HEK293T (cell line): ENCODE measurements around the gene SKAP1.

ENCODE experiments used
- ARNT ChIP-seq: fragments of 450-650 bp; IDR thresholded peaks from 2 replicates; pipeline ENCODE4 v1.6.1; 2017; ENCODE audit warnings: mild to moderate bottlenecking
- BHLHE40 ChIP-seq: fragments of 450-650 bp; IDR thresholded peaks from 2 replicates; pipeline ENCODE4 v1.6.1; 2016; ENCODE audit warnings: mild to moderate bottlenecking, moderate library complexity, borderline replicate concordance
- FOXA1 ChIP-seq: fragments of 450-650 bp; IDR thresholded peaks from 2 replicates; pipeline ENCODE4 v1.6.1; 2016; ENCODE audit warnings: mild to moderate bottlenecking
- FOXK2 ChIP-seq: fragments of 450-650 bp; IDR thresholded peaks from 2 replicates; pipeline ENCODE4 v1.6.1; 2016; ENCODE audit warnings: mild to moderate bottlenecking
- L3MBTL2 ChIP-seq: fragments of 450-650 bp; conservative IDR thresholded peaks from 2 replicates; pipeline ENCODE4 v1.6.1; 2016; ENCODE audit warnings: mild to moderate bottlenecking
- NFRKB ChIP-seq: fragments of 450-650 bp; IDR thresholded peaks from 2 replicates; pipeline ENCODE4 v1.6.1; 2016; ENCODE audit warnings: mild to moderate bottlenecking, moderate library complexity
- SP1 ChIP-seq: fragments of 450-650 bp; IDR thresholded peaks from 2 replicates; pipeline ENCODE4 v1.6.1; 2017
- SUZ12 ChIP-seq: fragments of 450-650 bp; IDR thresholded peaks from 2 replicates; pipeline ENCODE4 v1.6.1; 2016; ENCODE audit warnings: mild to moderate bottlenecking
- TARDBP ChIP-seq: fragments of 450-650 bp; IDR thresholded peaks from 2 replicates; pipeline ENCODE4 v1.6.1; 2016

DNA sequence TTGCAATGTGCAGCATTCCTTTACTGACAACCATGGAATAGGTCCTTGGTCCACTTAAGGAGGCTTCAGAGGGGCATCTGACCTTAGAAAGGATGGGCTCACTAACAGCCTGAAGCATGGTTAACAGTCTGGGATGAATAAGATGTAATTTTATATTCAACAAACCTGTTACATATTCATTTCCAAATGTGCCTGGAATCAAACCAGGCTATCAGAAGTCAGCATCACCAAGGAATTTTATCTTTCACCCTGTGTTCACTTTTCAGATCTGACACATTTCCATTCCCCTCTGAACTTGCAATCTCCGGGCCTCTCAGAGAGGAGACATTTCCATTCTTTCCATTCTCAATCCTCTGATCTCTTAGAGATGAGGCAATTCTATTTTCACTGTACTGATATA lies 260.1 kb downstream of the SKAP1 start:
- TF ChIP-seq TARDBP (no peak), NFRKB (no peak), ARNT (no peak), SP1 (no peak), SUZ12 (no peak), L3MBTL2 (no peak), FOXK2 (no peak), BHLHE40 (no peak), FOXA1 (no peak)
